Right lung (tissue), 5 donors: Measurements from ENCODE around the gene TRIM65. TPM values are rescaled to one million over a fixed set of nuclear protein-coding genes. Genes with fewer than 3 reads are reported as not detected.
"Not testable (repeated sequence)": the region's sequence is repeated elsewhere in the genome, so short reads cannot be mapped to it uniquely, and the experiment has no call there.

ENCODE experiments used
- DNase-seq, 2 donors: peaks; one replicate each; pipeline ENCODE4 v3.0.0-alpha.2; 2013
- polyA plus RNA-seq, 5 donors: library from polyadenylated mRNA; unstranded; fragments of 120-200 nt; gene quantifications; one replicate each; pipeline versions ENCODE4 v1.2.1 to v1.2.3, GENCODE V29; 2013; ENCODE audit warnings: inconsistent platforms in 1 of 5, low replicate concordance in 1 of 5; ENCODE audit not compliant: insufficient read length in 5 of 5, insufficient read depth in 1 of 5

Gene TRIM65
- polyA plus RNA-seq, 5 donors = 12.8 to 26.7 (median 20.8) TPM

DNA sequence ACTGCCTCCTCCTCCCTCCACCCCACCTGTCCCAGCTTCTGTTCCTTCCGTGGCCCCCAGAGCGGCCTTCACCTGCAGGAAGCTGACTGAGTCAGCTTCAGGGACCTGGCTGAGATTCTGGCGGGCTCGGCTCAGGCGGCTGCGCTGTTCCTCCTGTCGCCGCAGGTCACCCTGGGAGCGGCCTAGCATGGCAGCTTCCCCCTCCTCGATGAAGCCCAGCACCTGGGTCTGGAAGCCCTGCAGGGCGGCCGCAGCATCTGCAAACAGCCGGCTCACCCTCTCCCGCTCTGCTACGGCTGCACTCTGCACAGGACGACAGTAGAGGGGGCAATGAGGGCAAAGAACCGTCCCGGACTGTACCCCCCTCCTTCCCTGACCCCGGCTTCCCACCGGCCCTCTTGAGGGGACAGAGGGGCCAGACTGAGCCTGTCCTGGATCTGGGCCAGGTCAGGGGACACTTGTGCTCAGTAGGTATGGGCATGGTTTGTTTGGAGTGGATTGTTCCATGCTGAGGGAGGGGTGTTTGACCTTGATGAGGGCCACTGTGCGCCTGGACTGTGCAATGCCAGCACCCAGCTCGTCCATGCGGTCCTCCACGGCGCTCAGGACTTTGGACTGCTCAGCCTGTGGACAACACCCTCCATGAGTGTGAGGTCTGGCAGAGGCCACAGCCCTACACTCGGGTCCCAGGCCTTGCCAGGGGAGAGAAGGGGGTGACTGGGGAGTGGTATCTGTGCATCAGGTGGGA lies 20.4 kb downstream of the TRIM65 start:
- no peak for DNase-seq

DNA sequence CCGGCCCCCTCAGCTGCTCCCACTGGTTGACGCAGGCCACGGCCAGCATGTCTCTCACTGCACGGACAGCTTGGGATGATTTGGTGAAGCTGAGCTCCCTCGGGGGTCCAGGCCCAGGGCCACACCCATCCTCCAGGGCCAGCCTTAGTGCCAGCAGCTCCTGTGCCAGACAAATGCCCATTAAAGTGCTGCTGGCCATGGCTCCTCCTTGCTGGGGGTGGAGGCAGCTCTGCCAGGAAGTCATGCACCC lies 20.9 kb downstream of the TRIM65 start:
- no peak for DNase-seq

DNA sequence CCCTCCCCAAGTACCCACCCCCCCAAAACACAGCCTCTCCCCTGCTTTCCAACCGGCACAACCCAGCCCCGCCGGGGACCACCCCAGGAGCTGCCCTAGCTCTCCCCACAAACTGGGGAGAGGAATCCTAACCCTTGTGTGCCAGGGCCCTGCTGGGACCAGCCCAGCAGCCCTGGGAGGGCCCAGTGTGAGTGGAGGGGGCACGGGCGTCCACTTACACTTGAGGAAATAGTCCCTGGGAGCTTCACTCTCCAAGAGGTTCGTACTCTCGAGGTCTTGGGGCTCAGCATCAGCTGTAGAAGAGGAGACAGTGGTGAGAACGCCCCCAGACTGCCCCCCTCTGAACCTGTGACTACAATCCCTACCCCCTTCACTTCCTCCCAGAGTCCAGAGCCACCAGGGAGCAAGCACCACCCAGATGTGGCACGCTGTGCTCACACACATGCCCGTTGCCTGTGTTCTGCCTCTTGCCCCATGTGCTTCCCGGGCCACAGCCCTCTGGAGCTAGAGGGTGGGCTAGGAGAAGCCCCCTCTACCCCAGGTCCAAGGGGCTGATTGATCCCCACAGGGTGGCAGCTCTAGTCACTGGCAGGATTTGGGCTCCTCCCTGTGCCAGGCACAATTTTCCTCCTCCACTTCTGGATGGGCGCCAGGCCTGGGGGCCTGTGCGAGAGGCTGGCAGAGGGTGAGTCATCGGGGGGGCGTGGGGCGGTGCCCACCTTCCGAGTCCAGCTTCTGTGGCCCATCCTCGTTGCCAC lies 21.4 kb downstream of the TRIM65 start:
- DNase-seq = no peak

DNA sequence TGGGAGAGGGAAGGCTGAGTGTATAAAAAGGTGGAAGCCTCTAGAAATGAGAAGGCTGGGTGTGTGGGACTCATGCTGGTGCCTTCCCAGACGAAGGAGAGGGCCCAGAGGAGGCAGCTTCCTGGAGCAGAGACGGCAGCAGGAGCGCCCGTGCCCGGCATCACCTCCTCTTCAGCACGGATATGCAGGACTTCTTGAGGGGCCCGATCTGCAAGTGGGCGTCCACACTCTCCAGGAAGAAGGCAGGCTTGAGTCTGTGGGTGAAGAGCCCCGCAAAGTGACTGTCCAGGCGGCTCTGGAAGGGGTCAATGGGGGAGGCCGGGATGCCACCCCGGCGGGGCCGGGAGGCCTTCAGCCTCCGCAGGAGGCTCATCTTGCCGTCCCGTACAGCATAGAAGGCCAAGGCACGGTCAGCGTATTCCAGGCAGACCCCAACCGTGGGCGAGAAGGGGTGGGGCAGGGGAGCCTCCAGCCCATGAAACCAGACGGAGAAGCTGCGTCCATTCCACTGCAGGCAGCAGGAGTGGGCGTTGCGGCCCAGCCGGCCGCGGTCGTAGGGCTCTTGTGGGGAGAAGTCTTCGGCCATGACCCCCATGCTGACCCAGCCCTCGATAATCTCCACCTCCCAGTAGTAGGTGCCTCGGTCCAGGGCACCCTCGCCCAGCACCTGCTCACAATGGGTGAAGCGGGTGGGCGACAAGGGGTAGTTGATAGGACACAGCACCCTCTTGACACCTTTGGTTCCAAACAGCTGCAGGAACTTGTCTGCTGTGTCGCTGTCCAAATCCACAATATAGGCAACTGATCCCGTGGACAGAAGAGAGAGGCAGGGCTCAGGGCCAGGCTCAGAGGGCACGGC lies 22.2 kb downstream of the TRIM65 start:
- DNase-seq = no peak

DNA sequence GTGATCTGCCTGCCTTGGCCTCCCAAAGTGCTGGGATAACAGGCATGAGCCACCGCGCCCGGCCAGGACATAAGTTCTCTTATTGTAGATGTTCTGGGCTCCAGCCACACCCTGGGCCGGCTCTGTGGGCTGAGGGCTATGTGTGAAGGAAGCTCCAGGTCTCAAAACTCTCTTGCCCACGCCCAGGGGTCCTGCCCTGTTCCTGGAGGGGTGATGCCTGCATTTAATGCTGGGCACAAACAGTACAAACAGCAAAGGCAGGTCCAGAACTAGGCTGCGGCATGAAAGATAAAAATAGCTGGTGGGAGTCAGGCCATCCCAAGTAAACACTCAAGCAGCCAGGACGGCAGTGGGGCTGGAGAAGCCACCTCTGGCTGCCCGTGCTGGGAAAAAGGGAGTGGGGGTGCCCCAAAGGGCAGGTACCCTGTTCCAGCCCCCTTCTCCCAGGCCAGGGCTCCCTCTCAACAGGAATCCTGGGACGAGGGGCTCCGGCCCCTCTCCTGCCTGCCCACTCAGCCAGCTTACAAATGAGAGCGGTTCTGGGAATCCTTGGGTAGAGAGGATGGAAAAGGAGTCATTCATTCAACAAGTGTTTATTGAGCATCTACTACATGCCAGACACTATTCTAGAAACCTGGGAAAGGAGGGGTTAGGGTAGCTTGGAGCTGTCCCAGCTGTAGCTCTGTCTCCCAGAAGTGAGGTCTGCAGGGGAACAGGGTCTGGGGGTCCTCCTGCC lies 23.0 kb downstream of the TRIM65 start:
- no peak for DNase-seq

DNA sequence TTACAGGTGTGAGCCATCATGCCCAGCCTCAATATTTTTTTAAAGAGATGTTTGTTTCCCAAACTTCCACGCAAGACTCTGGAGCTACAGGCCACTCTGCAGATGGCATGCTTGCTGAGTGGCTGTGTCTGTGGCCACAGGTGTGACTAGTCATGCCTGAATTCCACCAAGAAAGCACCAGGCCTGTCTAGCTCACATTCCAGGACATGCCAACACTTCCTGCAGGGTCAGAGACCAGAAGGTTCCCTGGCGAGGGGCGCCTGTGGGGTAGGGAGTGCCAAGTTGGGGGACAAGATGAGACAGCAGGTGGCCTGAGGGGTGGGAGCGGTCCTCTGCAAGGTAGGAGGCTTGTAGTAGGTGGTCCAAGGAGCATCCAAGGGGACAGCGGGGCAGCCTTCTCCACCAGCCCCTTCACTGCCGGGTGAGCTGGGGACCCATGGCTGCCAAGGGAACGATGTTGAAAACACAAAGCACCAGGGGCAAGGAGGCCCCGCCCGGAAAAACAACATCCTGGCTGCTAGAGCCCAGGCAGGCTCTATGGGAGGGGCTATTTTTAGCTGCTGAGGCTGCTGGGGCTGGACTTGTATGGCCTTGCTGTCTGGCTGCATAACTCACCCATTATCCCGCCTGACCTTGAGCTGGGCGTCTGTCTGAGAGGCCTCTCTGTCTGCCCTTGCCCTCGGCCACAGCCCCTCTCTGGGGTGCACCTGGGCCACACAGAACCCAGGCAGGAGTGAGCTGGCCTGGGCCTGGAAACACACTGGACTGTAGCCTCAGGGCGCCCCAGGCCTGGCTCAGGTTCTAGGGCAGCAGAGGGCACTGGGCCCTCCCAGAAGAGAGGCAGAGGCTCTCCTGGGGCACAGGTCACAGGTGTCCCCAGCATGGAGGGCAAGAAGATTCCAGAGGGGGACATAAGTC lies 24.1 kb downstream of the TRIM65 start:
- peak in 1 of 2 donors; percentile 50 for DNase-seq

DNA sequence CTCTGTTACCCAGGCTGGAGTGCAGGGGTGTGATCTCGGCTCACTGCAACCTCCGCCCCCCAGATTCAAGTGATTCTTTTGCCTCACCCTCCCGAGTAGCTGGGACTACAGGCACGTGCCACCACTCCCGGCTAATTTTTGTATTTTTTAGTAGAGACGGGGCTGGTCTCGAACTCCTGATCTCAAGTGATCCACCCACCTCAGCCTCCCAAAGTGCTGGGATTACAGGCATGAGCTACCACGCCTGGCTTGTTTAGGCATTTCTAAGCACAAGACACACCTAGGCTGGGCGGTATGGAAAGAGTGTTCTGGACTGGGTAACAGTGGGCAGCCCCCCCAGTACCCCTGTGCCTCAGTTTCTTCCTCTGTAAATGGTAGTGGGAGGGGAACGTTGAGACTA lies 26.5 kb downstream of the TRIM65 start:
- DNase-seq = not testable (repeated sequence)

DNA sequence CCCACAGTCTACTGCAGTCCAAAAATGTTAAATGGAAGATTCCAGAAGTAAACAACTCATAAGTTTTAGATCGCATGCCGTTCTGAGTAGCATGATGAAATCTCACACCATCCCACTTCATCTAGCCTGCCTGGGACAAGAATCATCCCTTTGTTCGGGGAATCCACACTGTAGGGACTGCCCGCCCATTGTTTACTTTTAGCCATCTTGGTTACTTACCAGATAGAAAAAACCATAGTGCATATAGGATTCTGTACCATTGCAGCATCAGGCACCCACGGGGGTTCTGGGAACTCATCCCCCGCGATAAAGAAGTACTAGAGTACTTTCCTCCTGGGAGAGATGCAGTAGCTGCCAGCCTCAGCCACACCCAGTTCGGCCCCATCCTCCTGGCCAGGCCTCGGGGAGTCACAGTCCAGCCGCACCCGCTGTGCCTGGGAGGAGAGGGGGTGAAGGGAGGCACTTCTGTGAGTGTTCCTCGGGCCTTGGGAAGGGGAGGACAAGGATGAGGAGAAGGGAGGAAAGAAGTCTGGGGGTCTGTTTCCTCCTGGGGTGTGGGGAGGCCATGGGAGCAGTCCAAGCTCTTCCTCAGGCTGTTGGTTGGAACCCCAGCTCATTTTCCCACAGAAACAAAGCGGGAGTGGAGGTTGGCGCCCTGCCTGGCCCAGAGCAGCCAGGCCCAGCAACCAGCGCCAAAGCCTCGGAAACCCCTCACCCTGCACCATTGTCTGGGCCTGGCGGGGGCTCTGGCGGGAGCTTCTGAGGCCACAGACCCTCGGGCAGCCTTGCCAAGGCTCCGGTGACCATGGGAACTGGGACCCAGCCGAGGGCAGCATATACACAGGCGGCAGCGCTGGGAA lies 27.2 kb downstream of the TRIM65 start:
- peak; percentile 77 to 88 for DNase-seq

DNA sequence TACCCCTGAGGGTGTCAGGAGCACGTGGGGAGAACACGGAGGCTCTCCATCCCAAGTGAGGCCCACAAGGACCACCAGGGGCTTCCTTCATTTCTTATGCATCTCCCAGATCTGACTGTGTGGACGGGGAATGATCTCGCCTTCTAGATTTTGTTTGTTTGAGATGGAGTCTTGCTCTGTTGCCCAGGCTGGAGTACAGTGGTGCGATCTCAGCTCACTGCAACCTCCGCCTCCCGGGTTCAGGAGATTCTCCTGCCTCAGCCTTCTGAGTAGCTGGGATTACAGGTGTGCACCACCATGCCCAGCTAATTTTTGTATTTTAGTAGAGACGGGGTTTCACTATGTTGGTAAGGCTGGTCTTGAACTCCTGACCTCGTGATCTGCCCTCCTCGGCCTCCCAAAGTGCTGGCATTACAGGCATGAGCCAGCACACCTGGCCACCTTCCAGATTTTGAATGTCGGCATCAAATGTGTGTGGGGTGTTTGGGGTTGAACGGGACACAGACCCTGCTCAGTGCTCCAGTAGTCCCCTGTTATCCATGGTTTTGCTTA lies 27.9 kb downstream of the TRIM65 start:
- not testable (repeated sequence) for DNase-seq

DNA sequence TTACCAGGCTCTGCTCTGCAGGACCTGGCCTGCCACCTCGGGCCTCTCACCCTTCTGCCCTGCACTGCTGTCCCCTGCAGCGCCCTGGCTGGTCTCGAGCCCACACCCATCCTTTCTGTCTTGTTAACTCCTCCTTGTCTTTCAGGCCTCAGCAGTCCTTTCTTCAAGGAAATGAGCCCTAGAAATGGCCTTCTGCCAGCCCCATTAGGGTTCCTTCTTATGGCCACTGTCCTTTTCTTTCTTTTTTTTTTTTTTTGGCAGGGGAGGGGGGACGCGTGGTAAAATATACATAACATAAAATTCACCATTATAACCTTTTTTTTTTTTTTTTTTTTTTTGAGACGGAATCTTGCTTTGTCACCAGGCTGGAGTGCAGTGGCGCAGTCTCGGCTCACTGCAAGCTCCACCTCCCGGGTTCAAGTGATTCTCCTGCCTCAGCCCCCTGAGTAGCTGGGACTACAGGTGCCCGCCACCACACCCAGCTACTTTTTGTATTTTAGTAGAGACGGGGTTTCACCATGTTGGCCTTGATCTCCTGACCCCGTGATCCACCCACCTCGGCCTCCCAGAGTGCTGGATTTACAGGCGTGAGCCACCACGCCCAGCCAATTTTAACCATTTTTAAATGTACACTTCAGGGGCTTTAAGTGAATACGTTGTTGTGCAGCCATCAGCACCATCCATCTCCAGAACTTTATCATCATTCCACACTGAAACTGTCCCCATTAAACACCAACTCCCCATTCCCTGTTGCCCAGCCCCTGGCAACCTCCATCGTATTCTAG lies 31.2 kb downstream of the TRIM65 start:
- peak in 1 of 2 donors; percentile 26 for DNase-seq

DNA sequence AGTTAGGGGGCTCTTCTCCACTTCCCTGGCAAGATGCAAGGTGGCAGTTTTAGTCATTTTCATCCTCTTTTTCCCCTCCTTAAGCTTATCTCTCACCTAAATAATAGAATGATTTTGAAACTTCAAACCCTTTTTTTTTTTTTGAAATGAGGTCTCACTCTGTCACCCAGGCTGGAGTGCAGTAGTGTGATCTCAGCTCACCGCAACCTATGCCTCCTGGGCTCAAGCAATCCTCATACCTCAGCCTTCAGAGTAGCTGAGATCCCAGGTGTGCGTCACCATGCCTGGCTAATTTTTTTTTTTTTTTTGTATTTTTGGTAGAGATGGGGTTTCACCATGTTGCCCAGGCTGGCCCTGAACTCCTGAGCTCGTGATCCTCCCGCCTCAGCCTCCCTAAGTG lies 31.9 kb downstream of the TRIM65 start:
- DNase-seq = not testable (repeated sequence)

DNA sequence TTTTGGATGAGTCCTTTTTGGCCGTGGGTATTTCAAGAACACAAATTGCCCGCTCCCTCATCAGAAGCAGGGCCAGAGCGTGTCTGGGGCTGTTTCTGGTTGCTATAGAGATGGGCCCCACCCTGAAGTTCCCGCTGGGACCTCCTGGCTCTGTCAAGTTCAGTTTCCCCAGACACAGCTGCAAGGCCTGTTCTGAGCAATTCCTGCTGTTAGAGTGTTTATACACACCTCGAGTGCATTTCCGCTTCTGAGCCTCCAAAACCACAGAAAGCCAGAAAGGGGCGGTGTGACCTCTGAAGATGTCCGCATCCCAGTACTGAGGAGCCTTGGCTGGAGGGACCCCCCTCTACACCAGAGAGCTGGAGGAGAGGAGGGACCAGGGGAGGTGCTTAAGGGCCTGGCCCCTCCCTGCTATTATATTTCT lies 32.3 kb downstream of the TRIM65 start:
- peak; percentile 94 to 97 for DNase-seq

DNA sequence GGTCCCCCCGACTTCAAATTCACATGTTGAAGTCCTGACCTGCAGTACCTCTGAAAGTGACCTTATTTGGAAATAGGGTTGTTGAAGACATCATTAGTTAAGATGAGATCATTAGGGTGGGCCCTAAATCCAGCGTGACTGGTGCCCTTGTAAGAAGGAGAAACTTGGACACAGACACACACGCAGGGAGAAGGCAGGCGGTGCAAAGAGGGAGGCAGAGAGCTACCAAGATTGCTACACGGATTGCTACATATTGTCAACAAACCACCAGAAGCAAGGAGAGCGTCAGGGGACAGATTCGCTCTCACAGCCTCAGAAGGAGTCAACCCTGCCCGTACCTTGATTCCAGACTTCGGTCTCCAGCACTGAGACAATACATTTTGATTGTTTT lies 34.8 kb downstream of the TRIM65 start:
- no peak for DNase-seq

DNA sequence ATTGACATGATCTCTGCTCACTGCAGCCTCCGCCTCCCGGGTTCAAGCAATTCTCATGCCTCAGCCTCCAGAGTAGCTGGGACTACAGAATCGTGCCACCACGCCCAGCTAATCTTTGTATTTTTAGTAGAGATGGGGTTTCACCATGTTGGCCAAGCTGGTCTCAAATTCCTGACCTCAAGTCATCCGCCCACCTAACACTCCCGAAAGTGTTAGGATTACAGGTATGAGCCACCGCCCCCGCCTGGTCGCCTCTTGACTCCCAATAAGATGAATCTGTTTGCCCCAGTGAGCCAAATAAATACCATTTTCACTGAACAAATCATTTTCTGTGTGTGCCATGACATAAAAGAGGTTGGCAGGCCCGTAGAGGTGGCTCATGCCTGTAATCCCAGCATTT lies 37.4 kb downstream of the TRIM65 start:
- DNase-seq = not testable (repeated sequence)

DNA sequence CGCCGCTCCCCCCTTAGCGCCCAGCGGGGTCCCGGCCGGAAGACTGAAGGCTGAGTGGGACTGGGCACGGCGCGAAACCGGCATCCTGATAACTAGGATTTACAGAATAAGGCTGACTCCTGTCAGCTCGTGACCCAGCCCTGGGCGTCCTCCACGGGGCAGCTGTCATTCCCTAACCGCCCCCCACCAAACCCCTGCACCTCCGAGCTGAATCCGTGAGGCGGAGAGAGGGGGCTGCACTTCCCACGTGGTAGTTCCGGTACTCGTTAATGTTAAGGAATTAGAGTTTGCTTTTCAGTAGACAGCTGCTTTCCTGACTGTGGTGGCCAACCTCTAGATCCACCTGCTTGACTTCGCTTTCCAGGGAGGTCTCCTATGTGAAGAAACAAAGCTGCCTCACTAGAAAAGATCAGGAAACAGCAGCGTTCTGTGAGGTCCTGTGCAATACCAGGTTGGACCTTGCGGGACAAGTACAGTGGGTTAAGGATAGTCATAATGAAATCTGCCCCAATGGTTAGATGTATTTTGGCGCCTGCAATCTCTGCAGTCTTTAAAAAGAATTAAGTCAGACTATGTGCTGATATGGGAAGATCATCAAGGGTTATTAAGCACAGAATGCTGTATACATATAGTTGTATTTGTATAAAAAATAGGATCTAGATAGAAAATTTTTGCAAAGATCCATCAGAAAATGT lies 40.5 kb downstream of the TRIM65 start:
- peak in 1 of 2 donors; percentile 32 for DNase-seq

DNA sequence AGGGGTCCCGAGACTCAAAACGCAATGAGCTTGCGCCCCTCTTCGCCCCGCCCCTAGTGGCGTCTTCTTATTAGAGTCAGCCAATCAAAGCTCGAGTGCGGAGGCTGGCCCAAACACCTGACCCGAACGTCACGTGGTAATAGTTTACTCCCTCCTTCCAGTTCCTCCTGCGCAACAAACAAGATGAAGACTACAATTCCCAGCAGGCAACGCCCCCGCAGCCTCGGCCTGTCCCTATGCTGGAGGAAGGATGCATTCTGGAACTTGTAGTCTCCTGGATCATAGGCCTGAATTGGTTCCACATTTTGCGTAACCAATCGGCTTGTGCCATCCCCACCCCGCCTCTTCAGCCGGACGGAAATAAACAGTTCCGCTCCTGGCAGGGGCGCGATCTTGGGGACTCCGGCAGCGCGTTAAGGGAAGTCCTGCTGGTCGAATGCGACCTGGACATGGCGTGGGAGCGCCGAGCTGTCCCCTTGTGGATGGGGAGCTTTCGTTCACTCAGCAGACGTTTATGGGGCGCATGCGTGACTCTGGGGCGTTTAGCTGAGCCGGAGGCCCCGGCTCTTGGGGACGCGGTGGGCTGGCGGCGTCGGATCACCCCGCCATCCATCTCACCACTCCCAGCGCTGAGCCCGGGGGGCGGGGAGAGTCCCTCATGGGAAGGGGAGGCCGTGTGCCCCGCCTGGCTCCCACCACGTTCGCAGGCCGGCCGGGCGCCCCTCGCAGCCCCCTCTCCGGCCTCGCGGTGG lies 41.3 kb downstream of the TRIM65 start, which contains the start of gene WBP2:
Gene WBP2, minus strand, starts transcription at position 26 of the 752 bp plus-strand sequence. CDS start 38 bp downstream, outside the sequence.
- DNase-seq = peak; percentile 99

DNA sequence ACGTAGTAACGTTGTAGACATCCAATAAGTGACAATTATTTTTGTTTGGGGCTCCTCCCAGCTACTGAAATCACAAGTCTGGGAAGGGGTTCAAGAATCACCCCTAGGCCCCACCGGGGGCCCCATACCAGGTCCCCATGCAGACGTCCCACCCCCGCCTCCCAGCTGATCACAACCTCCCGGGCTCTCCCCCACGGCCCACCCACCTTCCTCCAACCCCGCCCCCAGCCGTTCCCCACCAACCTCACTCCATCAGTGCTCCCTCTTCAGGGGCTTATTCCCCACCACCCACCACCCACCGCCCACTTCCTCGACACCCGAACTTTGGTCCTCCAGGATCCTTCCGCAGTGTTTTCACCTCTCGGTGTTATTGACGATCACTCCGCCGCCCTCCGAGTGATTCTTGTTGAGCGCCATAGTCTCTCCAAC lies 41.9 kb downstream of the TRIM65 start:
- DNase-seq = no peak
